Activated naive CD8-positive, alpha-beta T cell treated with anti-CD3 and anti-CD28 coated beads, Interleukin-2, amount 50 U/mL, for 24 hours (primary cell): ENCODE measurements around the gene CYP19A1.

Source experiments
- ATAC-seq: fragments of 150-1000 bp; cut with Tn5 transposase; one replicate; pipeline ENCODE4 v1.10.0; 2021
- DNase-seq: peaks from one replicate; pipeline ENCODE4 v3.0.0; 2021
- H3K27ac Mint-ChIP-seq: one replicate; pipeline ENCODE4 v1.8.0; 2021; ENCODE audit warnings: mild to moderate bottlenecking, mixed read lengths
- H3K27me3 Mint-ChIP-seq: one replicate; pipeline ENCODE4 v1.8.0; 2021; ENCODE audit warnings: mixed read lengths
- H3K36me3 Mint-ChIP-seq: one replicate; pipeline ENCODE4 v1.8.0; 2021; ENCODE audit warnings: low read depth, mixed read lengths
- H3K4me1 Mint-ChIP-seq: one replicate; pipeline ENCODE4 v1.8.0; 2021; ENCODE audit warnings: mixed read lengths
- H3K4me3 Mint-ChIP-seq: one replicate; pipeline ENCODE4 v1.8.0; 2021; ENCODE audit warnings: mild to moderate bottlenecking, moderate library complexity, mixed read lengths
- H3K9me3 Mint-ChIP-seq: one replicate; pipeline ENCODE4 v1.8.0; 2021; ENCODE audit warnings: mixed read lengths

Gene CYP19A1

DNA sequence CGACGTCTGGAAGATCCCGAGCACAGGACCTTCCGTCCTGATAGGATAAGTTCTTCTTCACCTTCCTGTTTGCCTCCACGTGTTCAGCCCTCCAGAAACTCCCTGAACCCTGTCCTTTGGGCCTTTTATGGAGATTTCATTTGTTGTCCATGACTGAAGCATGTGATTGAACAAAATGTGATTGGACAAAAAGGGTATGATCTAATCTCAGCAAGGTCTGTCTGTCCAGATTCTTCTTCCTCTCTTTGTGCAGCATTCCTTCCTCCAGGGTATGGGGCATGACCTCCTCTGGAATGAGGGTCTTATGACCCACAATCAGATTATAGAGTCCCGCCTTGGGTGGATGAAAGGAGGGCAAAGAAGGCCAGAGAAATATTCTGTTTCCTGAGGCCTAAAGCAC is at the start of gene CYP19A1:
TSS of gene CYP19A1 (minus strand) at position 101 of the 400 bp plus-strand sequence. CDS start 95,684 bp downstream, outside the sequence.
- H3K36me3 Mint-ChIP-seq, result no peaks in the 10 kb centered on the region
- no peak within 1 kb of the TSS for H3K27ac Mint-ChIP-seq
- H3K4me3 Mint-ChIP-seq, result no peak within 1 kb of the TSS
- peaks cover 16% of the 10 kb centered on the region for H3K27me3 Mint-ChIP-seq
- H3K9me3 Mint-ChIP-seq, result no peaks in the 10 kb centered on the region
- ATAC-seq, result no peak
- H3K4me1 Mint-ChIP-seq, result peaks cover 5% of the 10 kb centered on the region
- no peak for DNase-seq

DNA sequence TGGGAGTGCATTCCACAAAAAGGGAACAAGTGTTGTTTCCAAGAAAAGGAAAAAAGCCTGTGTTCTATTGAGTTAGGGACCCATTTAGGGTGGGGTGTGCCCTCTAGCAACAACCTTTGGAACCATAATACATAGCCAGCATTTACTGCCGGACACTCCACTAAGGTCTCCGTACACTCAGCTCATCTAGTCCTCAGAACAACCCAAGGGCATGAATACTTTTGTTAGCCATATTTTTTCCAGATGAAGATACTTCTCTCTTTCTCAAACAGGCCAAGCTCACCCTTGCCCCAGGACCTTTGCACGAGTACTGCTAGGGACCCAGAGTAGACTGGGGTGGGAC is 49.3 kb upstream of the CYP19A1 start:
- H3K9me3 Mint-ChIP-seq, result no peaks in the 10 kb centered on the region
- H3K36me3 Mint-ChIP-seq, result no peaks in the 10 kb centered on the region
- no peak overlapping the region for H3K4me3 Mint-ChIP-seq
- H3K27ac Mint-ChIP-seq, result no peak overlapping the region
- H3K27me3 Mint-ChIP-seq, result peaks cover 11% of the 10 kb centered on the region
- no peak for ATAC-seq
- H3K4me1 Mint-ChIP-seq, result no peaks in the 10 kb centered on the region
- DNase-seq, result no peak

DNA sequence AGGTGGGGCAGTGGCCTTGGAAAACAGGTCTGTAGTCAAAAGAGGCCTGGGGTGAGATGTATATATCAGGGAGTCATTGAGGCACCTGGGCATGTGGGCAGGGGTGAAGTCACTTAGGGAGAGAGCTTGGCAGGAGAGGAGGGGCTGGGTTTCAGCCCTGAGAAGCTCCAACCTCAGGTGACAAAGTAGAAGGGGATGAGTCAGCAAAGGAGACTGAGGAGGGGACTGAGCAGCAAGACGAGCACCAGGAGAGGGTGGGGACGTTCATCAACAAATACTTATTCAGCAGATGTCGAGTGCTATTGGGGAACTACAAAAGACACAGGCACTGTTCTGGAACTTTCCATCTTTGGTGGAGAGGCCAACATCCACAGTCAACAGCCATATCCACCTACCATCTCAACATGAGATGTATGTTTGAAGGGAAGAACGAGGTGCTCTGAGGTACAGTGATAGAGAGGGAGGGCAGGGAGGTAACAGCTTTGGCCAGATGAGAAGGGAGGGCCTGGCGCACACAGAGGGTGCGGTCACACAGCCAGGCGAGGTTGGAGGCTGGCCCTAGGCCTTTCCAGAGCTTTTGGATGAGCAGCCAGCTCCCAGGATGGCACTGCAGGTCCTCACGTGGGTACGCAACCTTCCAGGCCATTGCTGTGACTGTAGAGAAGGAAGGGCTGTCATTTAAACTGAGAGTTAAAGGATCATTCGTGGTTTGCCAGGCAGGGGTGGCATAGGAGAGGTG is 48.7 kb upstream of the CYP19A1 start:
- ATAC-seq, result no peak
- Mint-ChIP-seq H3K27me3 (peaks cover 11% of the 10 kb centered on the region), H3K9me3 (no peaks in the 10 kb centered on the region)

DNA sequence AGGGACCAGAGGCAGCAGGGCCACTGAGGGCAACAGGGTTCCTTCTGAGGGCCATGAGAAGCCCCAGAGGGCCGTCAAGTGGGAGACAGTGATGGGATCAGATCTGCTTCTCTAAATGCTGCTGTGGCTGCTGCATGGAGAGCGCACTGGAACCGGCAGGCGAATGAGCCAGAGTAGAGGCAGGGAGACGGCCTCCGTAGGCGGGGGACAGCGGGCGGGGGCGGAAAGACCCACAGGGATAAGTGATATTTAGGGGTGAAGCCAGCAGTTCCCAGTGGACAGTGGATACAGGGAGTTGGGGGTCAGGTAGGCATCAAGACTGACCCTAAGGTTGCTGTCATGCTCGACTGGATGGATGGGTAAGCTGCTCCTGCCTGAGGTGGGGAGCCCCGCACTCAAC is 48.1 kb upstream of the CYP19A1 start:
- ATAC-seq (no peak), DNase-seq (no peak)
- H3K9me3 Mint-ChIP-seq, result no peaks in the 10 kb centered on the region
- no peak overlapping the region for H3K4me3 Mint-ChIP-seq
- H3K27ac Mint-ChIP-seq, result no peak overlapping the region
- peaks cover 14% of the 10 kb centered on the region for H3K27me3 Mint-ChIP-seq
- no peaks in the 10 kb centered on the region for H3K36me3 Mint-ChIP-seq
- no peaks in the 10 kb centered on the region for H3K4me1 Mint-ChIP-seq

More for the DNA sequence above, 48.7 kb upstream of the CYP19A1 start:
- no peak for DNase-seq
- peak overlapping the region; percentile 14 for H3K27ac Mint-ChIP-seq
- H3K4me1 Mint-ChIP-seq, result no peaks in the 10 kb centered on the region
- H3K36me3 Mint-ChIP-seq, result no peaks in the 10 kb centered on the region
- H3K4me3 Mint-ChIP-seq, result no peak overlapping the region

DNA sequence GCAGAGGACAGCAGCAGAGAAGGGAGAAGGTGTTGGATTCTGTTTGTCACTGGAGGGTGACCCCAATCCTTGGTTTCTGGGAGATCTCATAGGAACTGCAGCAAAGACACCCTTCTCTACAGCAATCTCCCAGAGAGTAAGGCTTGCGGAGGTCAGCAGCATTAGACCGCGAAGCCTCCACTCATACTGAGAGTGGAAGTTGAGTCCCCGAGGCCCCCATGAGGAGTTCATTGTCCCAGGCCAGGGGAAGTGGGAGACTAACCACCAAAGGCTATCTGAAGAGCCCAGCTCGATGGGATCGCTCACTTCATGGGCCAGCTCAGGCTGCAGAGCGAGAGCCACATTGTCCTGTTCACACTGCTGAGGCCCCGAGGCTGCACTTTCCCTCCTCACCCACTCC is 47.6 kb upstream of the CYP19A1 start:
- ATAC-seq (no peak), DNase-seq (no peak)
- H3K27ac Mint-ChIP-seq, result no peak overlapping the region
- no peaks in the 10 kb centered on the region for H3K36me3 Mint-ChIP-seq
- no peak overlapping the region for H3K4me3 Mint-ChIP-seq
- no peaks in the 10 kb centered on the region for H3K9me3 Mint-ChIP-seq
- H3K27me3 Mint-ChIP-seq, result peaks cover 17% of the 10 kb centered on the region
- no peaks in the 10 kb centered on the region for H3K4me1 Mint-ChIP-seq

- DNase-seq, result no peak
- Mint-ChIP-seq H3K4me3 (no peak overlapping the region), H3K27me3 (peaks cover 17% of the 10 kb centered on the region), H3K4me1 (no peaks in the 10 kb centered on the region), H3K9me3 (no peaks in the 10 kb centered on the region), H3K27ac (no peak overlapping the region), H3K36me3 (no peaks in the 10 kb centered on the region)
- ATAC-seq, result no peak
These were observed 44.4 kb upstream of the CYP19A1 start for GRCh38 chr15:51382787-51383186.

GRCh38 chr15:51380999-51381806 is 42.8 kb upstream of the CYP19A1 start:
- peak; percentile 76 for ATAC-seq
- no peaks in the 10 kb centered on the region for H3K4me1 Mint-ChIP-seq
- H3K27ac Mint-ChIP-seq, result no peak overlapping the region
- no peaks in the 10 kb centered on the region for H3K9me3 Mint-ChIP-seq
- H3K36me3 Mint-ChIP-seq, result no peaks in the 10 kb centered on the region
- peak; percentile 23 for DNase-seq
- peaks cover 16% of the 10 kb centered on the region for H3K27me3 Mint-ChIP-seq
- no peak overlapping the region for H3K4me3 Mint-ChIP-seq

GRCh38 chr15:51379390-51379789 is 41.0 kb upstream of the CYP19A1 start:
- peaks cover 16% of the 10 kb centered on the region for H3K27me3 Mint-ChIP-seq
- no peak for DNase-seq
- H3K27ac Mint-ChIP-seq, result no peak overlapping the region
- no peaks in the 10 kb centered on the region for H3K9me3 Mint-ChIP-seq
- no peaks in the 10 kb centered on the region for H3K4me1 Mint-ChIP-seq
- ATAC-seq, result no peak
- no peak overlapping the region for H3K4me3 Mint-ChIP-seq
- H3K36me3 Mint-ChIP-seq, result no peaks in the 10 kb centered on the region

- peaks cover 13% of the 10 kb centered on the region for H3K27me3 Mint-ChIP-seq
- no peak overlapping the region for H3K27ac Mint-ChIP-seq
- no peaks in the 10 kb centered on the region for H3K4me1 Mint-ChIP-seq
- H3K36me3 Mint-ChIP-seq, result no peaks in the 10 kb centered on the region
- ATAC-seq, result no peak
- no peaks in the 10 kb centered on the region for H3K9me3 Mint-ChIP-seq
- no peak overlapping the region for H3K4me3 Mint-ChIP-seq
- no peak for DNase-seq
These were observed 40.0 kb upstream of the CYP19A1 start for GRCh38 chr15:51378406-51378805.

DNA sequence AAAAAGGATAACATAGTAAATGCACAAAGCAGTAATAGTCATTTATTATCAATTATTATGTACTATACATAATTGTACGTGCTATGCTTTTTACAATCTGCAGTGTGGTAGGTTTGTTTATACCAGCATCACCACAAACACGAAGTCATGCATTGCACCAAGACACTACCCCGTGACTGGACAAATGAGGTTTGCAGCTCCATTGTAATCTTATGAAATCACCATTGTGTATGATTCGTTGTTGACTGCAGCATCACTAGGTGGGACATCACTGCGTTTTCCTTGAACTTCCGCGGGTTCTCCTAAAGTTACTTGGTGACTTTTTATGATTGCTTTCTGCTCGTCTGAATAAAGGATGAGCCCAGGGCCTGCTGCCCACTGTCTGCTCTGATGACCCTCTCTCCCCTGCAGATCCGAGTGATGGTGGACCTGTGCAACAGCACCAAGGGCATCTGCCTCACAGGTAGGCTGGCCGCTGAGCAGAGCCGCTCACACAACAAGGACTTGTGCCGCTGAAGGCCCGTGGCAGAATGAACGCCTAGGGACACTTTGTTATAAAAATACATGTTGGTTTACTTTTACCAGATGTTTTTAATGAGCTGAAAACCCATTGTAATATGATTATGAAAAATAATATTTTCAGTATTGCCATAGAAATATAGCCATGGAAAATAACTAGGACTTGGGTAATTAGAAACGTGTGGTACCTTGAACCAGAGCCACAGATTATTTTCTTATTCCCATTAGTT is 38.8 kb upstream of the CYP19A1 start:
- no peak for ATAC-seq
- Mint-ChIP-seq H3K27me3 (peaks cover 6% of the 10 kb centered on the region), H3K4me3 (no peak overlapping the region), H3K4me1 (no peaks in the 10 kb centered on the region), H3K36me3 (no peaks in the 10 kb centered on the region), H3K27ac (no peak overlapping the region), H3K9me3 (no peaks in the 10 kb centered on the region)
- no peak for DNase-seq

DNA sequence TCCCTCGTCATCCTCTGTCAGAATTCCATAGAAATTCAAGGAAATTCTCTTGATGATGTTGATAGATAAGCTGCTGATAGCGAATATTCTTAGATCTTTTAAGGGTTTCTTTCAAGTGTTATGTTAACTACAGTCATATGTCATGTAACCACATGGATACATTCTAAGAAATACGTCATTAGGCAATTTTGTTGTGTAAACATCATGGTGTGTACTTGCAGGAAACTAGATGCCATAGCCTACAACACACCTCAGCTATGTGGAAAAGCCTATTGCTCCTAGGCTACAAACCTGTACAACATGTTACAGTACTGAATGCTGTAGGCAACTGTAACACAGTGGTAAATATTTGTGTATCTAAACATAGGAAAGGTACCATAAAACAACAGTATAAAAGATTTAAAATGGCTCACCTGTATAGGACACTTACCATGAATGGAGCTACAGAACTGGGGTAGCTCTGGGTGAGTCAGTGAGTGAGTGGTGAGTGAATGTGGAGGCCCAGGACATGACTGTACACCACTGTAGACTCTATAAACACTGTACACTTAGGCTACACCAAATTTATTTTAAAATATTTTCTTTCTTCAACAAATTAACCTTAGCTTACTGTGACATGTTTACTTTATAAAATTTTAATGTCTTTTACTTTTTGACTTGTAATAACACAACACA is 37.7 kb upstream of the CYP19A1 start:
- Mint-ChIP-seq H3K27ac (no peak overlapping the region), H3K36me3 (no peaks in the 10 kb centered on the region)

GRCh38 chr15:51374131-51374530 is 35.7 kb upstream of the CYP19A1 start:
- Mint-ChIP-seq H3K36me3 (no peaks in the 10 kb centered on the region), H3K4me1 (no peaks in the 10 kb centered on the region), H3K27ac (no peak overlapping the region), H3K9me3 (no peaks in the 10 kb centered on the region), H3K4me3 (no peak overlapping the region), H3K27me3 (no peaks in the 10 kb centered on the region)
- DNase-seq (no peak), ATAC-seq (no peak)

More for the DNA sequence above, 37.7 kb upstream of the CYP19A1 start:
- Mint-ChIP-seq H3K4me1 (no peaks in the 10 kb centered on the region), H3K27me3 (peaks cover under 1% of the 10 kb centered on the region), H3K4me3 (no peak overlapping the region), H3K9me3 (no peaks in the 10 kb centered on the region)
- ATAC-seq (no peak), DNase-seq (no peak)

GRCh38 chr15:51371266-51371665 is 32.9 kb upstream of the CYP19A1 start:
- no peaks in the 10 kb centered on the region for H3K36me3 Mint-ChIP-seq

GRCh38 chr15:51369451-51369761 is 31.0 kb upstream of the CYP19A1 start:
- Mint-ChIP-seq H3K4me3 (no peak overlapping the region), H3K36me3 (no peaks in the 10 kb centered on the region), H3K9me3 (no peaks in the 10 kb centered on the region), H3K27ac (no peak overlapping the region), H3K27me3 (no peaks in the 10 kb centered on the region), H3K4me1 (no peaks in the 10 kb centered on the region)
- ATAC-seq (no peak), DNase-seq (no peak)

More at GRCh38 chr15:51371266-51371665, 32.9 kb upstream of the CYP19A1 start:
- DNase-seq (no peak), ATAC-seq (no peak)
- no peaks in the 10 kb centered on the region for H3K9me3 Mint-ChIP-seq
- H3K27ac Mint-ChIP-seq, result no peak overlapping the region
- H3K4me3 Mint-ChIP-seq, result no peak overlapping the region
- H3K4me1 Mint-ChIP-seq, result no peaks in the 10 kb centered on the region
- no peaks in the 10 kb centered on the region for H3K27me3 Mint-ChIP-seq
